ENCODE data around the gene KRTAP10-3. TPM values are rescaled to one million over a fixed set of nuclear protein-coding genes. Genes with fewer than 3 reads are reported as not detected.

Gene KRTAP10-3
- polyA plus RNA-seq, 1 of the 3 experiments (the other 2 are of a cell fraction) = not detected

DNA sequence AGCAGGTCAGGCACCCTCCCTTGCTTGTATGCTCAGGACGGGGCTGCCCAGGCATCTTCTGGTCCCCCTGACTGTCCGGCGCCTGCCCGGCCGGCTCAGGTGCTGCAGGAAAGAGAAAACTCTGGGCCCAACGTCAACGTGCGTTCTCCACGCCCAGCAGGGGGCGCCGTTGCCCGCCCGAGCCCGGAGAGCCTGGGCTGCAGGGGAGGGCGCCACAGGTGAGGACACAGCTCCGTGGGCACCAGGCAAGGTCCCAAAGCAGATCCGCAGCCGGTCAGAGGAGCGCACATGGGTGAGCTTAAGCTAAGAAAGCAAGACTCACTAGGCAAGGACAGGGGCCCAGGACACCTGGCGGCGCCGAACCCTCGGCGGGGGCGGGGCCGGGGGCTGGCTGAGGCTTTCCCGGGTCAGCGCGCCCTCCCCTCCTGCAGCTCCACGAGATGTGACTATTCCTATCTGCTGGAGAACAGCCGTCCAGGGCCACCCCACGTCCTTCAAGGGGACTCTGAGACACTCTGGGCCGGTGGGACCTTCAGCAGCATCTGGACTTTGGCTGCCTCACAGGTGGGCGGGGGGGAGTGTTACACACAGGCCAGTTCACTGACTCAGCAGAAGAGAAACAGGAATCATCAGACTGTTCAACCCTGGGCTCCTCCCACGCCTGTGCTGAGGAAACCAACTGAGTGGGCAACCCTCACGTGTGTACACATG, 47.9 kb downstream of the KRTAP10-3 start (continued):
- TF ChIP-seq, protein P1, sequence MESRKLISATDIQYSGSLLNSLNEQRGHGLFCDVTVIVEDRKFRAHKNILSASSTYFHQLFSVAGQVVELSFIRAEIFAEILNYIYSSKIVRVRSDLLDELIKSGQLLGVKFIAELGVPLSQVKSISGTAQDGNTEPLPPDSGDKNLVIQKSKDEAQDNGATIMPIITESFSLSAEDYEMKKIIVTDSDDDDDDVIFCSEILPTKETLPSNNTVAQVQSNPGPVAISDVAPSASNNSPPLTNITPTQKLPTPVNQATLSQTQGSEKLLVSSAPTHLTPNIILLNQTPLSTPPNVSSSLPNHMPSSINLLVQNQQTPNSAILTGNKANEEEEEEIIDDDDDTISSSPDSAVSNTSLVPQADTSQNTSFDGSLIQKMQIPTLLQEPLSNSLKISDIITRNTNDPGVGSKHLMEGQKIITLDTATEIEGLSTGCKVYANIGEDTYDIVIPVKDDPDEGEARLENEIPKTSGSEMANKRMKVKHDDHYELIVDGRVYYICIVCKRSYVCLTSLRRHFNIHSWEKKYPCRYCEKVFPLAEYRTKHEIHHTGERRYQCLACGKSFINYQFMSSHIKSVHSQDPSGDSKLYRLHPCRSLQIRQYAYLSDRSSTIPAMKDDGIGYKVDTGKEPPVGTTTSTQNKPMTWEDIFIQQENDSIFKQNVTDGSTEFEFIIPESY (IDR thresholded peaks at IDR 0.05; ENCODE audit: borderline replicate concordance, low read depth) = no peak
- no peak for TF ChIP-seq REST (IDR thresholded peaks at IDR 0.05; ENCODE audit: low read depth, low read length)
- no peak for TF ChIP-seq TAF1 (IDR thresholded peaks at IDR 0.05; ENCODE audit: borderline replicate concordance, low read depth, low read length)
- no peak for TF ChIP-seq ELF1 (IDR thresholded peaks at IDR 0.05)
- no peak for TF ChIP-seq NRF1 (IDR thresholded peaks at IDR 0.05; ENCODE audit: low read depth, low read length)
- no peak for TF ChIP-seq FOXJ3 (CRISPR knock-in tag; IDR thresholded peaks at IDR 0.05)

DNA sequence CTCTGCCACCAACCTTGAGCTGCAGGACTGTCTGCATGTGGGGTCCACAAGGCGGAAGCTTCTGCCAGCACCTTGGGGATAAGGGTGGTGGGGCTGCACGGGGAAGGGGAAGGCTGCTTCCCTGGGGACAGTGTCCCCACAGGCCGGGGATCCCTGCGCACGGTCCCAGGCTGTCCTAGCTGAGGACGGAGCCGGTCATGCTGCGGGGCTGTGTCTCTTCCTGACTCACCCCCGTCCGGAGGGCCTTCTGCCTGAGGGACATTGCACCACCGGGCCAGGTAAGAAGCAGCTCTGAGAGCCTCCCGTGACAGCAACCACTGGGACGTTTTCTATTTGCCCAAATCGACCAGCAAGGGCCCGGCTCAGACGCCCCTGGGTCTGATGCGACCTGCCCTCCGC, 48.5 kb downstream of the KRTAP10-3 start:
- POLR2A ChIA-PET = no interaction called here

More for the DNA sequence above, 48.5 kb downstream of the KRTAP10-3 start:
- no peak overlapping the region for H3K27ac ChIP-seq (ENCODE audit: low read depth in 2 of 2, low read length in 1 of 2)
- H4K20me1 ChIP-seq (ENCODE audit: insufficient read depth) = no peaks in the 10 kb centered on the region
- H3K4me3 ChIP-seq (ENCODE audit: low read depth in 2 of 2, low read length in 1 of 2) = peak overlapping the region in 1 of 2 experiments; percentile 41; a peak in 1 of 4 replicates
- H3K9me3 ChIP-seq = no peaks in the 10 kb centered on the region
- H2AFZ ChIP-seq (ENCODE audit: low read depth) = no peak overlapping the region
- CTCF ChIA-PET = interaction anchor here (0.6 to 3.4 kb wide), 20 partner anchors 8 to 337 kb away, joined by 3 to 31 read pairs (median 4); partner anchors contain the start of gene UBE2G2
- no peaks in the 10 kb centered on the region for H3K9me2 ChIP-seq
- TF ChIP-seq FOXJ3 (CRISPR knock-in tag; IDR thresholded peaks at IDR 0.05) (no peak), EZH2phosphoT487 (IDR thresholded peaks at IDR 0.05; ENCODE audit: borderline replicate concordance, low read depth) (no peak), YY1 (IDR thresholded peaks at IDR 0.05; ENCODE audit: low read depth) (no peak), TEAD4 (IDR thresholded peaks at IDR 0.05; ENCODE audit: borderline replicate concordance, insufficient read depth) (no peak), ELF1 (IDR thresholded peaks at IDR 0.05) (no peak), MXI1 (IDR thresholded peaks at IDR 0.05; ENCODE audit: low read depth, low read length) (no peak), SIN3A (IDR thresholded peaks at IDR 0.05; ENCODE audit: borderline replicate concordance, low read depth, low read length) (no peak), MAX (IDR thresholded peaks at IDR 0.05; ENCODE audit: low read depth) (no peak), SMC3 (IDR thresholded peaks at IDR 0.05; ENCODE audit: low read depth, low read length) (no peak)
- TF ChIP-seq, protein P2, sequence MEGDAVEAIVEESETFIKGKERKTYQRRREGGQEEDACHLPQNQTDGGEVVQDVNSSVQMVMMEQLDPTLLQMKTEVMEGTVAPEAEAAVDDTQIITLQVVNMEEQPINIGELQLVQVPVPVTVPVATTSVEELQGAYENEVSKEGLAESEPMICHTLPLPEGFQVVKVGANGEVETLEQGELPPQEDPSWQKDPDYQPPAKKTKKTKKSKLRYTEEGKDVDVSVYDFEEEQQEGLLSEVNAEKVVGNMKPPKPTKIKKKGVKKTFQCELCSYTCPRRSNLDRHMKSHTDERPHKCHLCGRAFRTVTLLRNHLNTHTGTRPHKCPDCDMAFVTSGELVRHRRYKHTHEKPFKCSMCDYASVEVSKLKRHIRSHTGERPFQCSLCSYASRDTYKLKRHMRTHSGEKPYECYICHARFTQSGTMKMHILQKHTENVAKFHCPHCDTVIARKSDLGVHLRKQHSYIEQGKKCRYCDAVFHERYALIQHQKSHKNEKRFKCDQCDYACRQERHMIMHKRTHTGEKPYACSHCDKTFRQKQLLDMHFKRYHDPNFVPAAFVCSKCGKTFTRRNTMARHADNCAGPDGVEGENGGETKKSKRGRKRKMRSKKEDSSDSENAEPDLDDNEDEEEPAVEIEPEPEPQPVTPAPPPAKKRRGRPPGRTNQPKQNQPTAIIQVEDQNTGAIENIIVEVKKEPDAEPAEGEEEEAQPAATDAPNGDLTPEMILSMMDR (IDR thresholded peaks at IDR 0.05) = no peak
- TF ChIP-seq, protein P3, sequence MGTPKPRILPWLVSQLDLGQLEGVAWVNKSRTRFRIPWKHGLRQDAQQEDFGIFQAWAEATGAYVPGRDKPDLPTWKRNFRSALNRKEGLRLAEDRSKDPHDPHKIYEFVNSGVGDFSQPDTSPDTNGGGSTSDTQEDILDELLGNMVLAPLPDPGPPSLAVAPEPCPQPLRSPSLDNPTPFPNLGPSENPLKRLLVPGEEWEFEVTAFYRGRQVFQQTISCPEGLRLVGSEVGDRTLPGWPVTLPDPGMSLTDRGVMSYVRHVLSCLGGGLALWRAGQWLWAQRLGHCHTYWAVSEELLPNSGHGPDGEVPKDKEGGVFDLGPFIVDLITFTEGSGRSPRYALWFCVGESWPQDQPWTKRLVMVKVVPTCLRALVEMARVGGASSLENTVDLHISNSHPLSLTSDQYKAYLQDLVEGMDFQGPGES (IDR thresholded peaks at IDR 0.05; ENCODE audit: low read depth, low read length) = no peak
- no peaks in the 10 kb centered on the region for H3F3A ChIP-seq (replicated peaks; ENCODE audit: insufficient read depth)
- H3K27me3 ChIP-seq (ENCODE audit: insufficient read depth) = 0 out of 2 replicates have a peak, but pooled peaks cover 9% of the 10 kb centered on the region
- no peak for DNase-seq
- peak overlapping the region; percentile 33; the same call in 1 of the 2 replicates for H3K4me2 ChIP-seq
- no CpG with 5 or more reads among the region's 18 CpGs for WGBS (ENCODE audit: low lambda C conversion rate)
- H3K36me3 ChIP-seq (replicated peaks in 1 of 2; ENCODE audit: control insufficient read depth in 1 of 2, insufficient read depth in 2 of 2, low read length in 1 of 2) = no peaks in the 10 kb centered on the region
- H3K9ac ChIP-seq = no peak overlapping the region
- no peaks in the 10 kb centered on the region for H3K79me2 ChIP-seq (ENCODE audit: insufficient read depth)
- no peaks in the 10 kb centered on the region; a peak in 1 of 4 replicates for H3K4me1 ChIP-seq (ENCODE audit: control insufficient read depth in 1 of 2, insufficient read depth in 2 of 2, low read depth in 1 of 2, low read length in 1 of 2)

All from SK-N-SH (cell line).